NCI-H2196 treated with DMSO at 0.1 percent for 48 hours (cell line): ENCODE results near the gene CNTNAP2.
A peak's percentile ranks its signal among the peaks of the same experiment; 100 is the strongest.
"Not testable (repeated sequence)": the region's sequence is repeated elsewhere in the genome, so short reads cannot be mapped to it uniquely, and the experiment has no call there.

Experiments
- DNase-seq: peaks from one replicate; lab custom pipeline; 2025; ENCODE audit not compliant: unreplicated experiment; lab: John Stamatoyannopoulos, UW

Gene CNTNAP2

GRCh38 chr7:146865696-146866095 is 749.1 kb downstream of the CNTNAP2 start:
- no peak for DNase-seq

DNA sequence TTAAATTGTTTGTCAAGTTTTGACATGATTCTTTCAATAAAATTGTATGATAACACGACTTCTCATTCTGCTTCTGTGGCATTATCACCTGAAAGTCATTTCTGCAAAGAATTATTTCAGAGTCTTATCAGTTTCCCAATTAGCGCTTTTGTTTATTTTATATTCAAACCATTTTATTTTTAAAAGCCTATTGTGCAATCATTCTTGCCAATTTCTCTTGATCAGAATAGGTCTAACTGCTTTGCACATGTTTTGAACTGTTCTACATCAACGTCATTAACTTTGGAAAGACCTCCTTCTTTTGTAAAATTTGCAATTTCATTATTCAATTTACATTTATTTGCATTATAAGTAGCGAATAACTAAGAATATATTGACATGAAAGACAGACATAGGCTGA is 758.1 kb downstream of the CNTNAP2 start:
- no peak for DNase-seq

GRCh38 chr7:146875237-146875785 is 758.7 kb downstream of the CNTNAP2 start:
- DNase-seq, result no peak

DNA sequence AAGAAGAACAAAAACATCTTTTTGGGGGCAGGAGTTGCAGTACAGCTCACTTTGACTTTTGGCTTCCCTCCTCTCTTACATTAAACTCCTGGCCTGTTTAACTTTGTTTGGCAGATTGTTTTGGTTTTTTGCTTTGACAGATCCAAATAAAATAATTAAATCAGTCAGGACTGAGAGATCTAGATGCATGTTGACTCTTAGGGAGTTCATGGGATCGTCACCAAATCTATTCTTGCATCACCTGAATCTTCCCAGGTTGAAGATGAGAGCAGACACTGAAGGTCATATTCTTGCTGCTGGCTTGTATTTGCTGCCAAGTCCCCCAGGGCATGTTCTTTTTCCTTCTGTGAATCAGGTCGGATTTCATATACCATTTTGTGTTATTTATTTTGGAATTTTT is 759.4 kb downstream of the CNTNAP2 start:
- no peak for DNase-seq

- no peak for DNase-seq
These were observed 759.8 kb downstream of the CNTNAP2 start for GRCh38 chr7:146876411-146876810.

GRCh38 chr7:146878901-146879300 is 762.3 kb downstream of the CNTNAP2 start:
- DNase-seq, result no peak

- no peak for DNase-seq
These were observed 768.6 kb downstream of the CNTNAP2 start for GRCh38 chr7:146885231-146885630.

DNA sequence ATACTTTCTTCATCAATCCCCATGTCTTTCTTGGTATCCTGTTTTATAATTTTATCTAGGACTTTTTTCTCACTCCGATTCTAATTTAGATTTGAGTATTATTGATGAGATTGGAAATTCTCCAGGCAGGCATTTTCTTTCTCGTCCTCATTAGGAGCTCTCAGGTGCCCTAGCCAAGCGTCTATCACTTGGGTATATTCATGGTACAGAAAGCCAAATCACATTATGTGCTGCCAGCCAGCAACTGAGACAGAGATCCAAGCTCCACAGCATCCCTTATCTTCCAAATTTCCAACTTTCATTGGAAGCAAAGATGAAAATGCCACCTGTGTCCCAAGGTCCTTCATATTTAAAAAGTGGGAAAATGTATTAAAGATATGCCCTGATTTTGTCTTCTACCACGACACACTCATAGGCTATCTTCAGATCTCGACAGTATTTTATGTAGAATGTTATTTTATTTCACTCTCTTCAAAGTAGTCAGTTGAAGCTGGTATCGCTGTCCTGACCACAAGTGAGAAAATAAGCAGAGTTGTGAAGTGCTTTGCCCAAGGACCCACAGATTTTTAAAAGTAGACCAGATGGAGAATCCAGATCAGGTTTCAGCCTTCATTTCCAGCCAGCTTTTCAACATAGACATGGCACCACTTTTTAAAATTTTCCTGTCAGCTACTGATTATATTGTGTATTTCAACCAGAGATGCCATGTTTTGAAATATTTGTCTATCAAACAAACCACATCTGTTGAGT is 773.4 kb downstream of the CNTNAP2 start:
- DNase-seq, result no peak

DNA sequence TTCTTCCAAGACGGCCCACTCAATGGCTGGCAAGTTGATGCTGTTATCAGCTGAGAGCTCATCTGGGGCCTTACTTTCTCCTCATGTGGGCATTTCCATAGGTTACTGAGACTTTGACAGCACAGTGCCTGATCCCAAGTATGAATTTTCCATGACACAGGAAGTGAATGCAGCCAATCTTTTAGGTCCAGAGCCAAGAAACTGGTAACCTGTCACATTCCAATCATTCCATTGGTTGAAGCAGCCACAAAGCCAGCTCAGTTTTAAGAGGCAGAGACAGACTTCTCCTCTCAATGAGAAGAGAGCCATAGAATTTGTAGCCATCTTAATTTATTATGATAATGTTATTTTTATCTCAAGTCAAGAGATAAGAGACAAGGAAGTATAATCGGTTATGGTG is 775.5 kb downstream of the CNTNAP2 start:
- no peak for DNase-seq

- no peak for DNase-seq
These were observed 778.3 kb downstream of the CNTNAP2 start for GRCh38 chr7:146894927-146895326.

- DNase-seq, result no peak
These were observed 785.7 kb downstream of the CNTNAP2 start for GRCh38 chr7:146902266-146902665.

DNA sequence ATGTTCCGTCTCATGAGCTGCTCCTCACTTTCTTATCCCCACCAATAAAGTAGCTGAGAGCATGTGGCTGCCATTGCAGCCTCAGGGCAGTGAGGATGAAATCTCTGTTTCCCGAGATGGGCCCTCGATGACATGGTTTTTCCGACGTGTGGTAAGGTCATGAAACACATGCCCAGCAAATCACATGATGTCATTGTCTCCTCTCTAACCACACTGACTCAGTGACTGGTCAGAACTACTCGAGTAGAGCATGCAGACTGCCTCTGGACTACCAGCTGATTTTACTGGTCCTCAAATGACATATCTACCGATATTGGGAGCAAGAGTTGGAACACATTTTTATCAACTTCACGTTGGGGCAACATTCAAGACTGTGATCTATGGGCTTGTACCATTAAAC is 786.1 kb downstream of the CNTNAP2 start:
- DNase-seq, result no peak

DNA sequence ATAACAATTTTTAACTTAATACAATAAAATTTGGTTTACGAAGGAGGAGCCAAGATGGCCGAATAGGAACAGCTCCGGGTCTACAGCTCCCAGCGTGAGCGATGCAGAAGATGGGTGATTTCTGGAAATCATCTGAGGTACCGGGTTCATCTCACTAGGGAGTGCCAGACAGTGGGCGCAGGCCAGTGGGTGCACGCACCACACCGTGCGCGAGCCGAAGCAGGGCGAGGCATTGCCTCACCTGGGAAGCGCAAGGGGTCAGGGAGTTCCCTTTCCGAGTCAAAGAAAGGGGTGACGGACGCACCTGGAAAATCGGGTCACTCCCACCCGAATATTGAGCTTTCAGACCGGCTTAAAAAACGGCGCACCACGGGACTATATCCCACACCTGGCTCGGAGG is 789.1 kb downstream of the CNTNAP2 start:
- DNase-seq, result not testable (repeated sequence)

DNA sequence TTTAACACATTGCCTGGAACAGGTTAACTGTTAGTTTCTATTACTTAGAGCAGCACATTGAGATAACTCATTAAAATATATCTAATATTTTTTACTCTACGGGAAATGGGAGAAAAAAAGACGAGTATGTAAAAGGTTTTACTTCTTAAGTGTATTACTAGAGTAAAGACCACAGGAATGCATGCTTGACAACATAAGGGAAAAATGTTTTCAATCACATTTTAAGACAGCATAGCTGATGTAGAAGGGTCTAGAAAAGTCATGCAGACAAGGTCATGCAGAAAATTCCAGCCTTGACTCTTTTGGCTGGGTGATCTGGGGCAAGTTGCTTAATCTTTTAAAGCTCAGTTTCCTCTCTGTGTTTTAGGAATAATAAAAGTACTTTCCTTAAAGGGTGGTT is 806.2 kb downstream of the CNTNAP2 start:
- no peak for DNase-seq

- DNase-seq, result no peak
These were observed 810.2 kb downstream of the CNTNAP2 start for GRCh38 chr7:146926841-146927240.

- DNase-seq, result no peak
These were observed 821.2 kb downstream of the CNTNAP2 start for GRCh38 chr7:146937836-146938235.

DNA sequence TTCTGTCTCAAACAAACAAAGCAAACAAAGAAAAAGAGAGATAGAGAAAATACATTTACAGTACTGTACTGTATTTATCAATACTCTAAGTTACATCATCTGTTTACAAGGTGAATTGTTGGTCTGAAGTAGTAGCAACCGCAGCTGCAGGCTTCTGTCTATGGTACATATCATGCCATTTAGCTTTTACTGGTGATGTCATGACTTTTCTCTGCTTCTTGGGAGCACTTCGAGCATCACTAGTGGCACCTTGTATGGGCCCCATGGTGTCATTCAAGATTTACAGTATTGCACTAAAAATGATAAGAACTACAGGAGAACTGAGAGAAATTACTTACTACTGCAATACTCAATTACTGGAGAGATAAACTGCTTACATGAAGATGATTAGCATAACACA is 826.9 kb downstream of the CNTNAP2 start:
- no peak for DNase-seq

- no peak for DNase-seq
These were observed 832.1 kb downstream of the CNTNAP2 start for GRCh38 chr7:146948703-146949102.

- DNase-seq, result peak; percentile 17
These were observed 839.7 kb downstream of the CNTNAP2 start for GRCh38 chr7:146956321-146956720.

- DNase-seq, result peak; percentile 23
These were observed 840.3 kb downstream of the CNTNAP2 start for GRCh38 chr7:146956853-146957252.

DNA sequence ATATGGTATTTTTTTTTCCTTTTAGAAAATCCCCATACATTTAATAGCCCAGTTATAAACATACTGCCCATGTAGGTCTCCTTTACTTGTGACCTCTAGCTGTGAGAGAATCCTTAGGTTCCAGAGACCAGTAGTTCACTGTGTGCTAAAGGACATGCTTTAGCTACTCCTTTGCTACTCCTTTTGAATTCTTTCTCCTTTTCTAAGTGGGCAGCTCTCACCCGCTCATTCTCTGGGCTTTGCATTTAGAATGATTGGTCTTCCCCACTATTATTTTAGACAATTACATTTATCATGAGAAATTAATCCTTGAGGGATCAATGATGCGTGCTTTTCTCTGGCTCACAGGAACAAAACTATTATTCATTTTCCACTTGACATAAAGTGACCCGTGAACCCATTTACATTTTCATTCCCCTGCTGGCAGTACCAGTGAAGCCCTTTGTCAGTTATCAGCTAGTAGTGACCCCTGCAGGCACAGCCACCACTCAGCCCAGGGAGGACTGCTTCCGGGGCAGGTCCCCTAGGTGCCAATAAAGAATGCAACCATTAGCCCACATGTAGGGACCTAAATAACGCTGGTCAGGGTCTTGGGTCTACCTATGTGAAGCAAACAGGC is 844.3 kb downstream of the CNTNAP2 start:
- DNase-seq, result no peak

- no peak for DNase-seq
These were observed 845.0 kb downstream of the CNTNAP2 start for GRCh38 chr7:146961617-146962016.
